Measurements from ENCODE around the gene ZNF184. TPM values are rescaled to one million over a fixed set of nuclear protein-coding genes. Genes with fewer than 3 reads are reported as not detected.

Gene ZNF184
- 4.2 TPM for total RNA-seq
- long read RNA-seq, transcript ZNF184-201 (6 exons, 3,101 nt), result major isoform, 5 of 11 reads
- long read RNA-seq, partial matches to known transcripts, result 0 of 11 reads
- long read RNA-seq, other reads (novel, unspliced or antisense), result 6 of 11 reads

DNA sequence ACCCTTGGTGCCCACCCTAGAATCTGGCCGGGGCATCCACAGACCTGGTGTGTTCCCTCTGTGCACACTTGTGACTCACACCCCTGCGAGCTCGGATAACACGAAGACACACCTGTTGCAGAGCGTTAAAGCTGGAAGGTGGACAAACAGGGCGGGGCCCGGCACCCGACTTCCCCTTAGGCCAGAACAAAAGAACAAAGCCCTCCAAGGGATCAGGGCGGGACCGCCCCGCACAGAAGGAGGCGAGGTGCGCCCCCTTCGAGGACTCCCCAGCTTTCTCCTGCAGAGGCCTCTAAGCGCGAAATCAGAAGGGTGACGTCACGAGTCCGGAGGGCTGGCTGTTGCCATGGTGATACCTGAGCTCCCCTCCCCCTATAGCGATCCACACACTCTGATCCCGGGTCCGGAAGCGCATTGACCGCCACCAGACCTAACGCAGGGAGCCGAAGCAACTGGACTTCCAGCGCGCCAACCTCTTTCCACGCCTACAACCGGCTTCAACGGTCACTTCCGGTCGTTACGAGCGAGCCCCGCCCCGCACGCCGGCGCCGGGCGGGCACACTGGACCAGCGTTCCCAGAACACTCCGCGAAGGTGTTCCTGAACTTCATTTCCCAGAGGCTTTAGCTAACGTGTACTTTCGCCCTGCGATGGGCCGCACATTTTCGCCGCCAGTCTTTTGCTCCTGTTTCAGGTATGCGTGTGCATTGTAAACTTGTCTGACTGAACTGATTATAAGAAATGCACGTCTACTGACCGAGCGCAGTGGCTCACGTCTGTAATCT lies at the start of gene ZNF184:
TSS of gene ZNF184 (minus strand) at position 489 of the 784 bp plus-strand sequence. CDS start 811 bp downstream, outside the sequence.
- DNase-seq (ENCODE audit: low spot score), result peak; percentile 98
- intact Hi-C loops (cut with DNase I), result loop anchor here (10.0 kb wide), 2 partner anchors 88 to 328 kb away; partner anchors contain the start of gene ZNF391

DNA sequence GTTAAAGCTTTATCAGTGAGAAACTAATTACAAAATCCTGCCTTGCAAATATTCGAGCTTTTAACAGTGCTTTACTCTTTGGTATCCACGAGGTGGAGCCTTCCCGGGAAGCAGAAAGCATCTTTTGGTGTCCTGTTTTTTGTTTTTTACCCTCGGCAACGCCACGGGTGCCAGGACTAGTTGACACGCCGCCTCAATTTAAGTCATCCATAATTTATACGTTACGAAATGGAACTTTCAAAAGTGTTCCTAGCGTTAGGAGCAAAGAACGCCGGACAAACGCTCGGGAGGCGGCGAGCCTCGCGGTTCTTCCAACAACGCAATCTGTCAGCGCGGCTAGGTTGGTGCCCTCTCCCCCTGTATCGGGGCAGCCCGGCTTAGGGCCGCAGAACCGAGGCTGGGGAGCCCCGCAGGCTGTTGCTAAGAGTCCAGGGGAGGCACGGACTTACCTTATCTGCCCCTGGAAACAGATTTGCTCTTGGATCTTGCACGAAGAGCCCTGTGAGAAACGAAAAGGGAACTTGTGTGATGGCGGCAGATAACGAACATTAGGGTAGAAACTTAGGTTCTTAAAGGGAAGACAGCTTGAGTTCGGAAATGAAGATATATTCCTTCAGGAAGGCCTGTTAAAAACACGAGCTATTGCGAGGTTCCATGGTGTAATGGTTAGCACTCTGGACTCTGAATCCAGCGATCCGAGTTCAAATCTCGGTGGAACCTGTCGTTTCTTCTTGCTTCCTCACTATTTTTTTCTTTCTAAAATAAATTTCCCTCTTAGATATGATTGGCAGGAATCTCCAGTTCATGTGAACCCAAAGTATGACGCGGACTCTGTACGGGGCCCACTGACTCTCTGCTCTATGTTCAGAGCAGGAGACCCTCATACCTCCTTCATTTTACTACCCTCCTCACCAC lies 46.2 kb upstream of the ZNF184 start:
- no peak for DNase-seq (ENCODE audit: low spot score)
- intact Hi-C loops (cut with DNase I), result loop anchor here (2.0 to 5.0 kb wide), 2 partner anchors 42 to 234 kb away; no protein-coding TSS in a partner anchor

DNA sequence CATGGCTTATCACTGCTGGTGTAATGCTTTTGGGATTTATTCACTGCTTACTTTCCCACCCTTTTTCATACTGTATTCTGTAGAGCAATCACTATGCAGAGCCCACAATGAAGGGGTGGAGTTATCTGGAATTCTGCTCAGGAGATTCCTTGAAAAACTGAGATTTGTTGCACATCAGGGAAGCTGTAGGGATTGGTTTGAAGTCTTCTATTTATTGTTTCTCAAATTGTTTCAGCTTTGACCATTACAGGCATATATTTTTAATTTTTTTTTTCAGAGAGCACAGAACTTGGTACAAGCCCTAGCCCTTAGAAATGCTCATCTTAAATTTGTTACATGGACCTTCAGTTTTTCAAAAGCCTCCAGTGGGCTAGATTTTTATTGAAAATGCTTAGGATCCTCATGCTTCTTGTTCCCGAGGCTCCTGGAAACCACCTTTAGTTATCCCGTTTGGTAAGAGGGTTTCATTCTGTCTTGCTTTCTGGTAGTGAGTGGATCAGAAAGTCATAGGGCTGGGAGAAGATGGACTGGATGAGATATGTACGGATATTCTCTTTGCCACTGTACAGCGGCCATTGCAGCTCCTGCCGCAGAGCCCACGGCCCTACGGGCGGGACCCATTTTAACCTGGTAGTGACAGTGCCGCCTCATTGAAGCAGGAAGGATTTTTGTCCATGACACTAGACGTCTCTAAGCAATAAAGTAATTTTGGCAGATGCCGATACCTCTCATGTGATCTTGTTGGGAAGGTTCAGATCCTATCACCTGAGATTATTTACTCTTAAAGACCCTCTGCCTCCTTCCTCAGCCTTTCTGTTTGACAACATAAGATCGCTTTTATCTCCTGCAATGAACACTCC lies 45.3 kb upstream of the ZNF184 start:
- intact Hi-C loops (cut with DNase I), result loop anchor here (2.0 to 5.0 kb wide), 2 partner anchors 41 to 235 kb away; no protein-coding TSS in a partner anchor

DNA sequence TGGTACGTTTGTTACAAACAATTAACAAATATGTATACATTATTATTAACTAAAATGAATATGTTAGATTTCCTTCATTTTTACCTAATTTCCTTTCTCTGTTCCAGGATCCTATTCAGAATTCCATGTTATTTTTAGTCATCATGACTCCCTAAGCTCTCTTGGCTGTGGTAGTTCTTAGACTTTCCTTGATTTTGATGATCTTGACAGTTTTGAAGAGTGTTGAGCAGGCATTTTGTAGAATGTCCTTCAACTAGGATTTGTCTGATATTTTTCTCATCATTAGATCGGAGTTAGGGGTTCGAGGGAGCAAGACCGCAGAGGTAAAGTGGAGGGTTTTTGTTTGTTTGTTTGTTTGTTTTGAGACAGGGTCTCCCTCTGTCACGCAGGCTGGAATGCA lies 44.3 kb upstream of the ZNF184 start:
- intact Hi-C loops (cut with DNase I), result loop anchor here (5.0 kb wide), 1 partner anchor 40 kb away; no protein-coding TSS in a partner anchor
- DNase-seq (ENCODE audit: low spot score), result no peak

More for the DNA sequence above, 45.3 kb upstream of the ZNF184 start:
- DNase-seq (ENCODE audit: low spot score), result no peak

DNA sequence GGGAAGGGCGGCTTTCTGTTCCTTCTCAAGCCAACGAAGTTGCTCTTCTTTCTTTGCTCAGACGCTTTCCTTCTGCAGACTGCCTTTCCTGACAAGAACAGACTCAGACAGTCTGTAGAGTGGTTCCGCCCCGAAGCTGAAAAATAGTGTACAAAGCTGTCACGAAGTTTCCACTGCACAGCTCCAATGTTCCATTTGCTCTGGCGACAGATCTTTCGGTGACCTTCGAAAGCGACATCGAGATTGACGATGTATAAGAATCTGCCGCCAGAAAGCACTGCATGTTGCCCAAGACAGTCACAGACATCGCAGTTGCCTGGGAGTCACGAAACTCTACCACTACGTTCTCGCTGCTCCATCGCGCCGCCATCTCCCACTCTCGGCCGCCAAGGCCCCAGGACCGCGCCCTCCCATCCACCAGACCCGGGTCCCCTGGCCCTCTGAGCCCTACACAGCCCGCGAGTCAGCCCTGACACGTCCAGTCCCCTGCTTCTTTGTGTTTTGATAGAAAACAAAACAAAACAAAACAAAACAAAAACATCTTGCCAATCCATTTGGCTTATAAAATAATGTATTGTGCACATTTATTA lies 42.1 kb upstream of the ZNF184 start:
- intact Hi-C loops (cut with DNase I), result loop anchor here (5.0 kb wide), 1 partner anchor 38 kb away; no protein-coding TSS in a partner anchor
- DNase-seq (ENCODE audit: low spot score), result no peak

DNA sequence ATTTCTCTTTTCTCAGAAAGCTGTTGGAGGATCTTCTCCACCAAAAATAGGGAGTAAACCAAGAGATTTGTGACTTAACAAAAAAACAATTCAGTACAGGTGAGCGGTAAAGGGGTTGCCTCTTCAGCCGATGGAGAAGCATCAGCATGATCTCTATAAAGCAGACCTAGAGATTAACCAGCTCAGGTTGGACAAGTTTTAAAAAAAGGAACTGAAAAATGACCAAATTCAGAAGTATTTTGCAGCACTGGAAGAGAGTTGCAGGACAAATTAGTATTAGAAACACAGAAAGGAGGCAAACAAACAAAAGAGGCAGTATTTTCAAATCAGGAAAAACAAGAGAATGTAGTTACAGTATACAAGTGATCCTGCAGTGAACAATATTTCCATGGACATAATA lies 39.6 kb upstream of the ZNF184 start:
- intact Hi-C loops (cut with DNase I), result no loop called here
- DNase-seq (ENCODE audit: low spot score), result no peak

DNA sequence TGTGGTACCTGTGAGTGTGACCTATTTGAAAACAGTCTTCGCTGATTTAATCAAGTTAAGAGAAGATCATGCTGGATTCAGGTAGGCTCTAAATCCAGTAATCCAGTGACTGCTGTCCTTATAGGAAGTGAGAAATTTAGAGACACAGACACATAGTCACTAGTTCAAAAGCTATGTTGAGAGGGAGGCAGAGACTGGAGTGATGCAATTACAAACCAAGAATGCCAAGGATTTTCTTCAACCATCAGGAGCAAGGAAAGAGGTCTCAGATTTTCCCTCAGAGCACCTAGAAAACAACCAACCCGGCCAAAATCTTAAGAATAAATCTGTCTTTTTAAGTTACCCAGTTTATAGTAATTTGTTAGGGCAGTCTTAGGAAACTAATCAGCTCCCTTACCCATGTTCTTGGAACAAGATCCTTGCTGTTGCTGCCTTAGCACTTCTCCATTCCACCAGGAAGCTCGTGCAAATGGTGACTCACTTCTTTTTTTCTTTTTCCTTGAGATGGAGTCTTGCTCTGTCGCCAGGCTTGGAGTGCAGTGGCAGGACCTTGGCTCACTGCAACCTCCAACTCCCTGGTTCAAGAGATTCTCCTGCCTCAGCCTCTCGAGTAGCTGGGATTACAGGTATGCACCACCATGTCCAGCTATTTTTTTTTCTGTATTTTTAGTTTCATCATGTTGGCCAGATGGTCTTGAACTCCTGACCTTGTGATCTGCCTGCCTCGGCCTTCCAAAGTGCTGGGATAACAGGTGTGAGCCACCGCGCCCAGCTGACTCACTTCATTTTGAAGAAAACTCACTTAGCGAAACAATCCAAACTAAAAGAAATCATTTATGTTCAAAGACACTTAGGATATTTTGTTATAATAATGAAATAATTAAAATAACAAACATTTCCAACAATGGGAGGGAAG lies 34.4 kb upstream of the ZNF184 start:
- DNase-seq (ENCODE audit: low spot score), result no peak
- intact Hi-C loops (cut with DNase I), result loop anchor here (10.0 kb wide), 1 partner anchor 322 kb away; no protein-coding TSS in a partner anchor

DNA sequence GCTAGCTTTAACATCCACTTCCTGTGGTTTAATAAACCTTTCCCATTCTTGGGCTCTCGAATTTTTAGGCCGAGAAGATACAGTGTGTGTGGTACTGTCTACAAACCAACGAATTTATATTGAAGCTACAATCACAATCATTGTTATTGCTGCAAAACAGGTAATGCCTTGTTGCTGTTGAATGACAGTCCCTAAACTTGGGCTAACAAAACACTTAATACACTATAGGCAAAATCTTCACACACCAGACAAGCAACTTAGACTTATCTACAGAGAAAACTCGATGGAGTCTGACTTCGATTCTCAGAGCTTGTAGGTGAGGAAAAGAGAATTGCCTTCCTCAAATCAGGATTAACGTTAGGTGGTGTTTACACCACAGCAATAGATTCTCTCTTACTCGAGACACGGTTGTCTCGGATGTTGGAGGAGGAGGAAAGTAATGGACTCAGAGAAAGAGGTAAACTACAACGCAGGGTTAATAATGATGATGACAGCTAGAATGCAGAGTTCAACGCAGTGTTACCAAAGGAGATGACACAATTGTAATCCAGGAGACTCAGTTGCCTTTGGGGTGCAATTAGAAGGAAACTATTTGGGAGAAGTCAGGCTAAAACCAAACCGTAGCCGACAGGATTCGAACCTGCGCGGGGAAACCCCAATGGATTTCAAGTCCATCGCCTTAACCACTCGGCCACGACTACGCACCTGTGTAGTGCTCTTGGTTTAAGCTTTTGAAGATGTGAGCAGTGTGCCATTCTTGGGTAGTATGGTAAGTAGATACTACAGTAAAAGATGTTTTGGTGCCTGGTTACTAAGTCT lies 32.5 kb upstream of the ZNF184 start:
- DNase-seq (ENCODE audit: low spot score), result no peak
- intact Hi-C loops (cut with DNase I), result loop anchor here (10.0 kb wide), 1 partner anchor 321 kb away; no protein-coding TSS in a partner anchor

DNA sequence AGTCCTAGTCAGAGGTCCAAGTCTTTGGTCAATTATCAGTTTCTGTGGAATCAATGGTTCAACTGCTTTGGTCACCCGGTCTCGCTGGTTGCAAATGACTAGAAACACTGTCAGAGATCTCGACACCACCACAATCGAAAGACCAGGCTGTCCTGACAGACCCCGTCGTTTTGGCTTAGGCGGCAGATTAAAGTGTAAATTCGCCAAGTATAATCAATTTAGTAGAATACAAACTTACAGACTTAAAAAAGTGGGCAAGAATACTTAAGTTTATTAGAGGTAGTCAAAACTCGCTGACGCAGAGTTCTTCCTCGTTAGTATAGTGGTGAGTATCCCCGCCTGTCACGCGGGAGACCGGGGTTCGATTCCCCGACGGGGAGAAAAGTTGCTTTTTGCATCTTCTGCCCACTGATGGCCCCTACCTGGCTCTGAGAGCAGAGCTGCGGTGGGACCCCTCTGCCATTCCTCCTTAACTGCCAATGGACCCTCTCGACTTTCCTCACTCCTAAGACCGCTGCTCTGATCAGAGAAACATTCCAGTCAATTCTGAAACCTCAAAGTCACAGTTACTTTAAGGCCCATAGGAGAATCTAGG lies 30.6 kb upstream of the ZNF184 start:
- intact Hi-C loops (cut with DNase I), result loop anchor here (10.0 kb wide), 1 partner anchor 319 kb away; no protein-coding TSS in a partner anchor
- DNase-seq (ENCODE audit: low spot score), result no peak

DNA sequence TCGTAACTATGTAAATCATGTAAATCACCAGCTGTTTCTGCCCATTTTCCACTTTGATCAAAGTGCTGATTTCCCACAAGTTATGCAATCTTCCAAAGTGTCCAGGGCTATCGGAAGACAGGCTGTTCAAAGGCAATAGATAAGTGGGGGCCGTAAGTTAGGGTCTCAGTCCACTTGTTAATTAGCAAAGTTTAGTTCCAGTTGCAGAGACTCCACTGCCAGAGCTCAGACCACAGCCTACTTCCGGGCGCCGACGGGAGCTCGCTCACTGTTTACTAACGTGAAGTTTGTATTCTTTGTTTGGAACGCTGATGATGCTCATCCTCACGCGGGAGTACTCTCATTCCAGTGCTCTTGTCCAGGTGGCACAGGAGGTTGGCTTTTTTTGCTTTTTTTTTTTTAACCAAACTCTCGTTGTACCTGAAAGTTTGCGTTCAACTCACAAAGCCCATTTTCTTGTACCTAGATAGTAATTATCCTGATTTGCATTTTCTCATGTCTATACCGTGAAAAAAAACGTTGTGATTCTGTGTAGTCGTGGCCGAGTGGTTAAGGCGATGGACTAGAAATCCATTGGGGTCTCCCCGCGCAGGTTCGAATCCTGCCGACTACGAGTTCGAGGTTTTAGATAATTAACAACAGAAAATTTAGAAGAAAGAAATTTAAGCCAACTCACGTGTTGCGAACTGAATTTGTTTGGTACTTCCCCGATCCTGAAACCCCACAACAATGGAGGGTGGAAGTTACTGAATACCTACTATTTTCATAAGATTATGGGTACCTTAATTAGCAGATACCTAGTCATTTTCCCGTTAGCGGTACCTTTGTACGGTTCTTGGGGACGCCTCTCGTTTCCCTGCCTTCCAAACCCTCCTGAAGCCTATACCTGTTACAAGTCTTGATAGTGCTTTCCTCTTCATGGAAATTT lies 29.9 kb upstream of the ZNF184 start:
- no peak for DNase-seq (ENCODE audit: low spot score)
- intact Hi-C loops (cut with DNase I), result loop anchor here (10.0 kb wide), 1 partner anchor 318 kb away; no protein-coding TSS in a partner anchor

DNA sequence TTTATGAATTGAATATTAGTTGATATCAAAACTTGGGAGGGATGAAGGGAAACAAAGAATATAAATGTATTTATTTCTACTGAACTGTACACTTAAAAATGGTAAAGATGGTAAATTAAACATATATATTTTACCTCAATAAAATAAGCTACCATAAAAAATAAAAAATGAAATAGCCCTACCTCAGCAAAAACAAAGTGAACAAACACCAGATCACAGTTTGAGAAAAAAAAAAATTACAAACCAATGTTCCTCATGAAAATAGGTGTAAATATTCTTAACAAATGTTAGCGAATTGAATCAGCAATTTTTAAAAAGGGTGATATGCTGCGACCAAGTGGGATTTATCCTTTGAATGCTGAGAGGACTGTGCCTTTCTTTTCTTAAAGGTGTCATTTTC lies 28.3 kb upstream of the ZNF184 start:
- intact Hi-C loops (cut with DNase I), result loop anchor here (10.0 kb wide), 1 partner anchor 316 kb away; no protein-coding TSS in a partner anchor

DNA sequence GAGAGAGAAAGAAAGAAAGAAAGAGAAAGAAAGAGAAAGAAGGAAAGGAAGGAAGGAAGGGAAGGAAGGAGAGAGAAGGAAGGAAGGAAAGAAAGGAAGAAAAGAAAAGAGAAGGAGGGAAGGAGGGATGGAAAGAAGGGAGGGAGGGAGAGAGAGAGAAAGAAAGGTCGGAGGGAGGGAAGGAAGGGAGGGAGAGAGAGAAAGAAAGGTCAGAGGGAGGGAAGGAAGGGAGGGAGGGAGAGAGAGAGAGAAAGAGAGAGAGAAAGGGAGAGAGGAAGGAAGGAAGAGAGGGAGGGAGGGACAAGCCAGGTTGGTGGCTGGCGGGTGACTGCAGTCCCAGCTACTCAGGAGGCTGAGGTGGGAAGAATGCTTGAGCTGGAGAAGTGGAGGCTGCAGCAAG lies 27.3 kb upstream of the ZNF184 start:
- no peak for DNase-seq (ENCODE audit: low spot score)
- intact Hi-C loops (cut with DNase I), result loop anchor here (10.0 kb wide), 1 partner anchor 315 kb away; no protein-coding TSS in a partner anchor

More for the DNA sequence above, 28.3 kb upstream of the ZNF184 start:
- no peak for DNase-seq (ENCODE audit: low spot score)

DNA sequence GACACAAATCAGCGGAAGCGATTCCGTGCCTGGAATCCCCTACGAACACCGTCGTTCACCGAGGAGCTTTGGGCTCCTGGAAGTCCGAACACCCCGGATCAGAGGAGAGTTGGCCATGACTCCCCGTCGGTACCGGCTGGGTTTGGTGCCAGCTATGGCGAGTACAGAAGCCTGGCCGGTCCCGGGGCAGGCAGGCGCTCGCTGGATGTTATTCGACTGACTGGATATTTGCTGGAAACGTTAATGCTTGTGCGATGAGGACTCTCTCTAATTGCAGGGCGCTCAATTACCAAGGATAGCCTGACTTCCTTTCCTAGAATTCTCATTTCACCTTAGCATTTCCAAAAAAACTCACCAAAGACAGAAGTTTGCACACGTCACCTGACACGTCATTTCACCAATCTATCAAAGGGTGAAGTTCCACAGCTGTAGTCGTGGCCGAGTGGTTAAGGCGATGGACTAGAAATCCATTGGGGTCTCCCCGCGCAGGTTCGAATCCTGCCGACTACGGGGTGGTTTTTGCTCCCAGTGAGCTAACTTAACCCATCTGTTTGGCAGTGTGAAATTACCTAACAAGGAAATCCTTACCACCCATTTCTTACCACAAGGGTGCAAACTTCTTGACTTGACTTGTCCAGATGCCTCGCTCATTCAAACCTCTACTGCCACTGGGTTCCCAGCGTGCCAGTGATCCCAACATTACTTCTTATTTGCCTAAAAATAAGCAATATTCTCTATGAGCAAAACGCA lies 22.7 kb upstream of the ZNF184 start:
- DNase-seq (ENCODE audit: low spot score), result no peak
- intact Hi-C loops (cut with DNase I), result no loop called here

DNA sequence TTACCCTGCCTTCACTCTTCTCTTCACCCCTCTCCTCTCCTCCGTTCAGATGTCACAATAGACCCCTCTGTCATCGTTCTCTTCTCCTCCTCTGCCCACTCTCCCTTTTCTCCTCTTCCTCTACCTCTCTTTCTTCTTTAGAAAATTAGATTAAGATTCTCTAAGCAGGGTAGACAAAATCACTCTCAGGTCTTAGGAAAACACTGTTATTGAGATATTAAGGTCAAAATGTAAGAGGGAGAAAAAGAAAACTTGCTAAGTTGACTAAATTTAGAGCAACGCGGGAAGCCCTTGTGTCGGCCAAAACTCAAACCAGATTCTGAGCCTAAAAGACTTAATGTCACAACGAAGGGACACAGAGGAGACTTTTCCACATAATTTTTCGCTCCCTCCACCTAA lies 22.1 kb upstream of the ZNF184 start:
- intact Hi-C loops (cut with DNase I), result no loop called here
- no peak for DNase-seq (ENCODE audit: low spot score)
